ENCODE data around the gene GMCL1. TPM values are rescaled to one million over a fixed set of nuclear protein-coding genes. Genes with fewer than 3 reads are reported as not detected.

Gene GMCL1
- total RNA-seq, 1 experiment from 2014 or later, result 21.6 TPM

DNA sequence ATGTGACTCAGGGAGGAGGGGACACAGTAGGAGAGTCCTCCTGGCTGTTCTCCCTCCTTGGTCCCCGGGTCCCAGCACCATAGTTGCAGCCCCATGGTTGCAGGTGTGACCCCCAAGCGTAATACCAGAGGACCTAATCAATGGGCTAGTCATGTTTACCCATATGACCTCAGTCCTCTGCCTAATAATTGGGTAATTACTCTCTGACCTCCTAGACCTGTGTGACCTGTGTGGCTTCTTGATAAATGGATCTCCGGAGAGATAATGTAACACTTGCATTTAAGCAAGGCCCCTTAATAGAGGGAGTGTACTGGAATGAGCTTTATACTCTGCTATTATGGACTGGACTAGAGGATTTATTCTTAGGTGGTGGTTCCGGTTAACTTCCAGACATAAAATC is 32.2 kb upstream of the GMCL1 start:
- H3K36me3 Mint-ChIP-seq, result peaks cover 4% of the 10 kb centered on the region
- H3K27ac Mint-ChIP-seq, result no peak overlapping the region
- no peaks in the 10 kb centered on the region for H3K27me3 Mint-ChIP-seq (ENCODE audit: low read depth)
- H3K4me3 Mint-ChIP-seq, result no peak overlapping the region
- H3K9me3 Mint-ChIP-seq, result peaks cover 5% of the 10 kb centered on the region
- H3K4me1 Mint-ChIP-seq, result peaks cover 17% of the 10 kb centered on the region
- no peak for ATAC-seq
- no peak for DNase-seq (ENCODE audit: low spot score)
- CTCF ChIA-PET, result interaction anchor here (2.0 kb wide), 1 partner anchor 72 kb away, joined by 11 read pairs; no protein-coding TSS in a partner anchor
- POLR2A ChIA-PET, result no interaction called here
- TF ChIP-seq ETV6 (CRISPR knock-in tag; IDR thresholded peaks at IDR 0.05) (no peak), ZNF121 (CRISPR knock-in tag; IDR thresholded peaks at IDR 0.05) (no peak), TP53 (CRISPR knock-in tag; IDR thresholded peaks at IDR 0.05) (no peak), MYBL2 (CRISPR knock-in tag; IDR thresholded peaks at IDR 0.05) (no peak)
- TF ChIP-seq, protein P1, sequence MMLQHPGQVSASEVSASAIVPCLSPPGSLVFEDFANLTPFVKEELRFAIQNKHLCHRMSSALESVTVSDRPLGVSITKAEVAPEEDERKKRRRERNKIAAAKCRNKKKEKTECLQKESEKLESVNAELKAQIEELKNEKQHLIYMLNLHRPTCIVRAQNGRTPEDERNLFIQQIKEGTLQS (CRISPR knock-in tag; conservative IDR thresholded peaks at IDR 0.05), result no peak

DNA sequence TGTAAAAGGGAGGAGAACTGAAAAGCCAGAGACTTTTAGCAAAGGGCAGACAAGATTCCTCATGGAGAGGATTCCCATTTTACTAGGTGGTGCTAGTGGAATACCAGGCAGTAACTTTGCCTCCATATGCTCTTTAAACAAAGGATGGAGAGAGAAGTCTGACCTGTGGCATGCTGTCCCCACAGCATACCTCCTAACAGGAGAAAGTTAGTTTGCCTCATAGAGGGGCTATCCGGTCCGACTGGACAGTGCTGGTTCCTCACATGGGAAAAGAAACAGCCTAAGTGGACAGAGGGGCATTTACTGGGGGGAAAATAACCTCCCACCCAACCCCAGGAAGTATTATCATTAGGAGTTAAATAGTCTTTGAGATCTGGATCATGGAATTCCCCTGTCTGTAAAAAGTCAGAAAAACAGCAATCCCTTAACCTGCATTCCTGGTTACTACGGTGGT is 31.6 kb upstream of the GMCL1 start:
- no peak for DNase-seq (ENCODE audit: low spot score)
- no peaks in the 10 kb centered on the region for H3K27me3 Mint-ChIP-seq (ENCODE audit: low read depth)
- ChIA-PET CTCF (interaction anchor here (2.0 kb wide), 1 partner anchor 73 kb away, joined by 11 read pairs; no protein-coding TSS in a partner anchor), POLR2A (no interaction called here)
- peaks cover 4% of the 10 kb centered on the region for H3K36me3 Mint-ChIP-seq
- H3K9me3 Mint-ChIP-seq, result peaks cover 5% of the 10 kb centered on the region
- no peak; the same call in 1 of the 2 replicates for ATAC-seq
- no peak overlapping the region for H3K27ac Mint-ChIP-seq
- H3K4me3 Mint-ChIP-seq, result no peak overlapping the region
- peaks cover 17% of the 10 kb centered on the region for H3K4me1 Mint-ChIP-seq
- TF ChIP-seq EMX1 (CRISPR knock-in tag; IDR thresholded peaks at IDR 0.05) (no peak), OVOL2 (CRISPR knock-in tag; IDR thresholded peaks at IDR 0.05; ENCODE audit: borderline replicate concordance) (no peak), TCF7 (CRISPR knock-in tag; IDR thresholded peaks at IDR 0.05; ENCODE audit: low read depth) (no peak), ZNF121 (CRISPR knock-in tag; IDR thresholded peaks at IDR 0.05) (no peak), RORB (CRISPR knock-in tag; IDR thresholded peaks at IDR 0.05) (no peak), ZNF423 (CRISPR knock-in tag; IDR thresholded peaks at IDR 0.05) (no peak), SOX15 (CRISPR knock-in tag; IDR thresholded peaks at IDR 0.05) (no peak), FOXJ3 (CRISPR knock-in tag; IDR thresholded peaks at IDR 0.05; ENCODE audit: borderline replicate concordance) (no peak), TEAD4 (CRISPR knock-in tag; IDR thresholded peaks at IDR 0.05) (no peak), NR2C2 (CRISPR knock-in tag; IDR thresholded peaks at IDR 0.05) (no peak)
- TF ChIP-seq, protein P2, sequence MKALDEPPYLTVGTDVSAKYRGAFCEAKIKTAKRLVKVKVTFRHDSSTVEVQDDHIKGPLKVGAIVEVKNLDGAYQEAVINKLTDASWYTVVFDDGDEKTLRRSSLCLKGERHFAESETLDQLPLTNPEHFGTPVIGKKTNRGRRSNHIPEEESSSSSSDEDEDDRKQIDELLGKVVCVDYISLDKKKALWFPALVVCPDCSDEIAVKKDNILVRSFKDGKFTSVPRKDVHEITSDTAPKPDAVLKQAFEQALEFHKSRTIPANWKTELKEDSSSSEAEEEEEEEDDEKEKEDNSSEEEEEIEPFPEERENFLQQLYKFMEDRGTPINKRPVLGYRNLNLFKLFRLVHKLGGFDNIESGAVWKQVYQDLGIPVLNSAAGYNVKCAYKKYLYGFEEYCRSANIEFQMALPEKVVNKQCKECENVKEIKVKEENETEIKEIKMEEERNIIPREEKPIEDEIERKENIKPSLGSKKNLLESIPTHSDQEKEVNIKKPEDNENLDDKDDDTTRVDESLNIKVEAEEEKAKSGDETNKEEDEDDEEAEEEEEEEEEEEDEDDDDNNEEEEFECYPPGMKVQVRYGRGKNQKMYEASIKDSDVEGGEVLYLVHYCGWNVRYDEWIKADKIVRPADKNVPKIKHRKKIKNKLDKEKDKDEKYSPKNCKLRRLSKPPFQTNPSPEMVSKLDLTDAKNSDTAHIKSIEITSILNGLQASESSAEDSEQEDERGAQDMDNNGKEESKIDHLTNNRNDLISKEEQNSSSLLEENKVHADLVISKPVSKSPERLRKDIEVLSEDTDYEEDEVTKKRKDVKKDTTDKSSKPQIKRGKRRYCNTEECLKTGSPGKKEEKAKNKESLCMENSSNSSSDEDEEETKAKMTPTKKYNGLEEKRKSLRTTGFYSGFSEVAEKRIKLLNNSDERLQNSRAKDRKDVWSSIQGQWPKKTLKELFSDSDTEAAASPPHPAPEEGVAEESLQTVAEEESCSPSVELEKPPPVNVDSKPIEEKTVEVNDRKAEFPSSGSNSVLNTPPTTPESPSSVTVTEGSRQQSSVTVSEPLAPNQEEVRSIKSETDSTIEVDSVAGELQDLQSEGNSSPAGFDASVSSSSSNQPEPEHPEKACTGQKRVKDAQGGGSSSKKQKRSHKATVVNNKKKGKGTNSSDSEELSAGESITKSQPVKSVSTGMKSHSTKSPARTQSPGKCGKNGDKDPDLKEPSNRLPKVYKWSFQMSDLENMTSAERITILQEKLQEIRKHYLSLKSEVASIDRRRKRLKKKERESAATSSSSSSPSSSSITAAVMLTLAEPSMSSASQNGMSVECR (CRISPR knock-in tag; IDR thresholded peaks at IDR 0.05; ENCODE audit: borderline replicate concordance), result no peak
- TF ChIP-seq, protein P3, sequence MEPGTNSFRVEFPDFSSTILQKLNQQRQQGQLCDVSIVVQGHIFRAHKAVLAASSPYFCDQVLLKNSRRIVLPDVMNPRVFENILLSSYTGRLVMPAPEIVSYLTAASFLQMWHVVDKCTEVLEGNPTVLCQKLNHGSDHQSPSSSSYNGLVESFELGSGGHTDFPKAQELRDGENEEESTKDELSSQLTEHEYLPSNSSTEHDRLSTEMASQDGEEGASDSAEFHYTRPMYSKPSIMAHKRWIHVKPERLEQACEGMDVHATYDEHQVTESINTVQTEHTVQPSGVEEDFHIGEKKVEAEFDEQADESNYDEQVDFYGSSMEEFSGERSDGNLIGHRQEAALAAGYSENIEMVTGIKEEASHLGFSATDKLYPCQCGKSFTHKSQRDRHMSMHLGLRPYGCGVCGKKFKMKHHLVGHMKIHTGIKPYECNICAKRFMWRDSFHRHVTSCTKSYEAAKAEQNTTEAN (CRISPR knock-in tag; IDR thresholded peaks at IDR 0.05), result no peak
- TF ChIP-seq, protein P4, sequence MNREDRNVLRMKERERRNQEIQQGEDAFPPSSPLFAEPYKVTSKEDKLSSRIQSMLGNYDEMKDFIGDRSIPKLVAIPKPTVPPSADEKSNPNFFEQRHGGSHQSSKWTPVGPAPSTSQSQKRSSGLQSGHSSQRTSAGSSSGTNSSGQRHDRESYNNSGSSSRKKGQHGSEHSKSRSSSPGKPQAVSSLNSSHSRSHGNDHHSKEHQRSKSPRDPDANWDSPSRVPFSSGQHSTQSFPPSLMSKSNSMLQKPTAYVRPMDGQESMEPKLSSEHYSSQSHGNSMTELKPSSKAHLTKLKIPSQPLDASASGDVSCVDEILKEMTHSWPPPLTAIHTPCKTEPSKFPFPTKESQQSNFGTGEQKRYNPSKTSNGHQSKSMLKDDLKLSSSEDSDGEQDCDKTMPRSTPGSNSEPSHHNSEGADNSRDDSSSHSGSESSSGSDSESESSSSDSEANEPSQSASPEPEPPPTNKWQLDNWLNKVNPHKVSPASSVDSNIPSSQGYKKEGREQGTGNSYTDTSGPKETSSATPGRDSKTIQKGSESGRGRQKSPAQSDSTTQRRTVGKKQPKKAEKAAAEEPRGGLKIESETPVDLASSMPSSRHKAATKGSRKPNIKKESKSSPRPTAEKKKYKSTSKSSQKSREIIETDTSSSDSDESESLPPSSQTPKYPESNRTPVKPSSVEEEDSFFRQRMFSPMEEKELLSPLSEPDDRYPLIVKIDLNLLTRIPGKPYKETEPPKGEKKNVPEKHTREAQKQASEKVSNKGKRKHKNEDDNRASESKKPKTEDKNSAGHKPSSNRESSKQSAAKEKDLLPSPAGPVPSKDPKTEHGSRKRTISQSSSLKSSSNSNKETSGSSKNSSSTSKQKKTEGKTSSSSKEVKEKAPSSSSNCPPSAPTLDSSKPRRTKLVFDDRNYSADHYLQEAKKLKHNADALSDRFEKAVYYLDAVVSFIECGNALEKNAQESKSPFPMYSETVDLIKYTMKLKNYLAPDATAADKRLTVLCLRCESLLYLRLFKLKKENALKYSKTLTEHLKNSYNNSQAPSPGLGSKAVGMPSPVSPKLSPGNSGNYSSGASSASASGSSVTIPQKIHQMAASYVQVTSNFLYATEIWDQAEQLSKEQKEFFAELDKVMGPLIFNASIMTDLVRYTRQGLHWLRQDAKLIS (CRISPR knock-in tag; IDR thresholded peaks at IDR 0.05; ENCODE audit: borderline replicate concordance), result no peak
- TF ChIP-seq, protein P5, sequence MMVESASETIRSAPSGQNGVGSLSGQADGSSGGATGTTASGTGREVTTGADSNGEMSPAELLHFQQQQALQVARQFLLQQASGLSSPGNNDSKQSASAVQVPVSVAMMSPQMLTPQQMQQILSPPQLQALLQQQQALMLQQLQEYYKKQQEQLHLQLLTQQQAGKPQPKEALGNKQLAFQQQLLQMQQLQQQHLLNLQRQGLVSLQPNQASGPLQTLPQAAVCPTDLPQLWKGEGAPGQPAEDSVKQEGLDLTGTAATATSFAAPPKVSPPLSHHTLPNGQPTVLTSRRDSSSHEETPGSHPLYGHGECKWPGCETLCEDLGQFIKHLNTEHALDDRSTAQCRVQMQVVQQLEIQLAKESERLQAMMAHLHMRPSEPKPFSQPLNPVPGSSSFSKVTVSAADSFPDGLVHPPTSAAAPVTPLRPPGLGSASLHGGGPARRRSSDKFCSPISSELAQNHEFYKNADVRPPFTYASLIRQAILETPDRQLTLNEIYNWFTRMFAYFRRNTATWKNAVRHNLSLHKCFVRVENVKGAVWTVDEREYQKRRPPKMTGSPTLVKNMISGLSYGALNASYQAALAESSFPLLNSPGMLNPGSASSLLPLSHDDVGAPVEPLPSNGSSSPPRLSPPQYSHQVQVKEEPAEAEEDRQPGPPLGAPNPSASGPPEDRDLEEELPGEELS (CRISPR knock-in tag; IDR thresholded peaks at IDR 0.05), result no peak
- TF ChIP-seq, protein P6, sequence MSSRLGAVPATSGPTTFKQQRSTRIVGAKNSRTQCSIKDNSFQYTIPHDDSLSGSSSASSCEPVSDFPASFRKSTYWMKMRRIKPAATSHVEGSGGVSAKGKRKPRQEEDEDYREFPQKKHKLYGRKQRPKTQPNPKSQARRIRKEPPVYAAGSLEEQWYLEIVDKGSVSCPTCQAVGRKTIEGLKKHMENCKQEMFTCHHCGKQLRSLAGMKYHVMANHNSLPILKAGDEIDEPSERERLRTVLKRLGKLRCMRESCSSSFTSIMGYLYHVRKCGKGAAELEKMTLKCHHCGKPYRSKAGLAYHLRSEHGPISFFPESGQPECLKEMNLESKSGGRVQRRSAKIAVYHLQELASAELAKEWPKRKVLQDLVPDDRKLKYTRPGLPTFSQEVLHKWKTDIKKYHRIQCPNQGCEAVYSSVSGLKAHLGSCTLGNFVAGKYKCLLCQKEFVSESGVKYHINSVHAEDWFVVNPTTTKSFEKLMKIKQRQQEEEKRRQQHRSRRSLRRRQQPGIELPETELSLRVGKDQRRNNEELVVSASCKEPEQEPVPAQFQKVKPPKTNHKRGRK (CRISPR knock-in tag; IDR thresholded peaks at IDR 0.05; ENCODE audit: borderline replicate concordance), result no peak
- TF ChIP-seq, protein P7, sequence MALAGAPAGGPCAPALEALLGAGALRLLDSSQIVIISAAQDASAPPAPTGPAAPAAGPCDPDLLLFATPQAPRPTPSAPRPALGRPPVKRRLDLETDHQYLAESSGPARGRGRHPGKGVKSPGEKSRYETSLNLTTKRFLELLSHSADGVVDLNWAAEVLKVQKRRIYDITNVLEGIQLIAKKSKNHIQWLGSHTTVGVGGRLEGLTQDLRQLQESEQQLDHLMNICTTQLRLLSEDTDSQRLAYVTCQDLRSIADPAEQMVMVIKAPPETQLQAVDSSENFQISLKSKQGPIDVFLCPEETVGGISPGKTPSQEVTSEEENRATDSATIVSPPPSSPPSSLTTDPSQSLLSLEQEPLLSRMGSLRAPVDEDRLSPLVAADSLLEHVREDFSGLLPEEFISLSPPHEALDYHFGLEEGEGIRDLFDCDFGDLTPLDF (CRISPR knock-in tag; IDR thresholded peaks at IDR 0.05), result no peak
- TF ChIP-seq, protein P8, sequence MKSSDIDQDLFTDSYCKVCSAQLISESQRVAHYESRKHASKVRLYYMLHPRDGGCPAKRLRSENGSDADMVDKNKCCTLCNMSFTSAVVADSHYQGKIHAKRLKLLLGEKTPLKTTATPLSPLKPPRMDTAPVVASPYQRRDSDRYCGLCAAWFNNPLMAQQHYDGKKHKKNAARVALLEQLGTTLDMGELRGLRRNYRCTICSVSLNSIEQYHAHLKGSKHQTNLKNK (CRISPR knock-in tag; IDR thresholded peaks at IDR 0.05), result no peak
